Prostate gland (tissue), 2 donors: Measurements from ENCODE around the gene DNAAF5.

Experiments used
- CTCF ChIP-seq, 4 experiments: fragments of 200-600 bp in 2 of 4; fragments of 450-650 bp in 2 of 4; sonication (generic) in 2 of 4; IDR thresholded peaks; 1 replicate in 3 of 4; 2 replicates in 1 of 4; pipeline ENCODE4 v1.5.1; 2016 to 2019; ENCODE audit warnings: antibody characterized with exemption in 4 of 4, mild to moderate bottlenecking in 2 of 4, moderate library complexity in 2 of 4
- POLR2A ChIP-seq: fragments of 450-650 bp; IDR thresholded peaks from one replicate; pipeline ENCODE4 v1.6.1; 2016; ENCODE audit warnings: antibody characterized with exemption, mild to moderate bottlenecking
- POLR2AphosphoS5 ChIP-seq: sonication (generic); formaldehyde crosslinking; IDR thresholded peaks from one replicate; pipeline ENCODE4 v1.6.1; 2017; ENCODE audit warnings: antibody characterized with exemption

- no peak for TF ChIP-seq CTCF (IDR thresholded peaks at IDR 0.05)
- TF ChIP-seq POLR2A: no peak
- TF ChIP-seq POLR2AphosphoS5: no peak
These were observed 7.7 kb downstream of the DNAAF5 start for GRCh38 chr7:734214-734613.
